ENCODE results near the gene RASSF7.
A peak's percentile ranks its signal among the peaks of the same experiment; 100 is the strongest.

Gene RASSF7

GRCh38 chr11:538431-539051, 22.2 kb upstream of the RASSF7 start:
- Histone ChIP-seq H3K36me3 (peaks cover 6% of the 10 kb centered on the region), H3K4me3 (peak overlapping the region; percentile 97; the same call in 1 of the 2 replicates), H3K27me3 (no peaks in the 10 kb centered on the region), H3K9me3 (no peaks in the 10 kb centered on the region), H4K20me1 (peaks cover 22% of the 10 kb centered on the region), H3K4me1 (peaks cover 62% of the 10 kb centered on the region), H3K4me2 (peak overlapping the region; percentile 100), H3K9ac (peak overlapping the region; percentile 92), H3K27ac (peak overlapping the region; percentile 99)
- TF ChIP-seq Cebpa-rat (IDR thresholded peaks at IDR 0.05) = no peak

DNA sequence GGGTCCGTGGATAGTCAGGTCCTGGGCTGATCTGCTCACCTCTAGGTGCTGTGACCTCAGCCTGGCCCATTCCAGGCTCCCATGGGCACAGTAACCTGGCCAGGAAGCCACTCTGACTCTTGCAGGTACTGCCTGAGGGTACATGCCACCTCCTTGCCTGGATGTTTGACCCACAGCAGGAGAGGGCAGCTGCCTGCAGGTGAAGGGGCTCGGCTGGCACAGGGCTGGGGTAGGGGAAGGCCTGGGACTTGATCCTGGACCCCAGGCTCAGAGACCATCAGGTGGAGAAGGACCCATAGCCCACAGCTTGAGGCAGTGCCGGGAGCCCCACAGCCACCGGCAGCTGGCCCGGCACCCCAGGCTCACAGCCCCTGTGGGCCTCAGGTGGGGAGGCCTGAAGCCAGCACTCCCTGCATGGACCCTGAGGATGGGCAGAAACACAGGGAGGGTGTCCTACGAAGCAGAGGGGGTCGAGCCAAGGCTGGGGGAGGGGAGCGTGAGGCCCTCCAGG, 20.7 kb upstream of the RASSF7 start:
- H3K36me3 ChIP-seq = no peaks in the 10 kb centered on the region
- no peak for TF ChIP-seq Cebpa-rat (IDR thresholded peaks at IDR 0.05)
- H3K4me1 ChIP-seq = peaks cover 51% of the 10 kb centered on the region
- no peak overlapping the region for H3K9ac ChIP-seq
- no peak overlapping the region for H3K4me2 ChIP-seq
- H3K27me3 ChIP-seq = no peaks in the 10 kb centered on the region
- H3K4me3 ChIP-seq = no peak overlapping the region
- H3K9me3 ChIP-seq = no peaks in the 10 kb centered on the region
- H3K27ac ChIP-seq = 0 out of 2 replicates have a peak overlapping the region, but pooled peaks have one; percentile 46
- peaks cover 7% of the 10 kb centered on the region; the same call in 1 of the 2 replicates for H4K20me1 ChIP-seq

GRCh38 chr11:540583-541432, 20.0 kb upstream of the RASSF7 start:
- peak overlapping the region; percentile 46 for H3K4me2 ChIP-seq
- TF ChIP-seq Cebpa-rat (IDR thresholded peaks at IDR 0.05) = no peak

DNA sequence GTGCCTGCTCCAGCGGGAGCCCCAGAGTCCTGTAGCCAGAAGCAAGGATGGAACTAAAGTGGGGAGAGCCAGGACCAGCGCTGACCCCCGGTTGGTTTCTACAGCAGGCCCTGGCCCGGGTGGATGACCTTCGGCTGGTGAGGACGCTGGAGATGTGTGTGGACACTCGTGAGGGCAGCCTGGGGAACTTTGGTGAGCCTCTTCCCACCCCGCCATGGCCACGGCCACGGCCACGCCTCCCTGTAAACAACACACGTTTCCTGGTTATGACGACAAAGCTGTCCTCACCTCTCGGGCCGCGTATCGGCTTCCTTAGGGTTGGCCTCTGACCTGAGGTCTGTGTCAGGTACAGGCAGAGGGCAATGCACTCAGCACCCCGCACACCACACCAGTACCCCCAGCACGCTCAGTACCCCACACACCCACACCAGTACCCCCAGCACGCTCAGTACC, 19.3 kb upstream of the RASSF7 start:
- H3K36me3 ChIP-seq = no peaks in the 10 kb centered on the region

More at GRCh38 chr11:540583-541432, 20.0 kb upstream of the RASSF7 start:
- Histone ChIP-seq H3K4me3 (no peak overlapping the region), H4K20me1 (peaks cover 7% of the 10 kb centered on the region; the same call in 1 of the 2 replicates), H3K9ac (peak overlapping the region; percentile 58), H3K4me1 (peaks cover 51% of the 10 kb centered on the region), H3K27ac (peak overlapping the region; percentile 31), H3K9me3 (no peaks in the 10 kb centered on the region), H3K27me3 (no peaks in the 10 kb centered on the region), H3K36me3 (no peaks in the 10 kb centered on the region)

DNA sequence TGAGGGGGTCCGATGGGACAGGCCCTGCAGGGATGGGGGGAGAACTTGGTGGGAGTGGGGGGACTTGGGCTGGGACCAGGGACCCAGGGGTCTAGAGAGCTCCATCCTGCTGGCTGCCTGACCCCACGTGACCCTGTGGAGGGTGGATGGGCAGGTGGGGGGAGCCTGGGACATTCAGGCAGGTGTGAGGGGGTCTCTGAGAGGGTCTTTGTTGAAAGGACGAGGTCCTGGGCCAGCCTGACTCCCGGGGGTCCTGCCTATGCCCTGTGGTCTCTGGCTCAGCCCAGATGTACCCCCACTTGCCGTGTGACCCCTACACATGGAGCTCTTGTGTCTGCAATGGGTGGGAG, 16.0 kb upstream of the RASSF7 start:
- H3K4me3 ChIP-seq = no peak overlapping the region
- peaks cover 24% of the 10 kb centered on the region for H3K4me1 ChIP-seq
- no peak overlapping the region for H3K4me2 ChIP-seq
- H3K27ac ChIP-seq = no peak overlapping the region
- no peaks in the 10 kb centered on the region for H4K20me1 ChIP-seq
- H3K36me3 ChIP-seq = no peaks in the 10 kb centered on the region
- H3K27me3 ChIP-seq = no peaks in the 10 kb centered on the region
- H3K9ac ChIP-seq = no peak overlapping the region
- no peak for TF ChIP-seq Cebpa-rat (IDR thresholded peaks at IDR 0.05)
- H3K9me3 ChIP-seq = no peaks in the 10 kb centered on the region

More for the DNA sequence above, 19.3 kb upstream of the RASSF7 start:
- no peaks in the 10 kb centered on the region for H3K27me3 ChIP-seq
- 0 out of 2 replicates have a peak overlapping the region, but pooled peaks have one; percentile 31 for H3K27ac ChIP-seq
- H3K4me1 ChIP-seq = peaks cover 45% of the 10 kb centered on the region
- peak overlapping the region; percentile 46; the same call in 1 of the 2 replicates for H3K4me2 ChIP-seq
- H4K20me1 ChIP-seq = peaks cover 7% of the 10 kb centered on the region; the same call in 1 of the 2 replicates
- no peaks in the 10 kb centered on the region for H3K9me3 ChIP-seq
- H3K4me3 ChIP-seq = no peak overlapping the region
- TF ChIP-seq Cebpa-rat (IDR thresholded peaks at IDR 0.05) = no peak
- no peak overlapping the region for H3K9ac ChIP-seq

GRCh38 chr11:545171-545570, 15.6 kb upstream of the RASSF7 start:
- Histone ChIP-seq H3K4me2 (no peak overlapping the region), H3K27ac (no peak overlapping the region), H3K9ac (no peak overlapping the region), H3K9me3 (no peaks in the 10 kb centered on the region), H3K4me3 (no peak overlapping the region), H3K4me1 (peaks cover 20% of the 10 kb centered on the region), H3K36me3 (no peaks in the 10 kb centered on the region; the same call in 1 of the 2 replicates), H3K27me3 (no peaks in the 10 kb centered on the region), H4K20me1 (no peaks in the 10 kb centered on the region)
- no peak for TF ChIP-seq Cebpa-rat (IDR thresholded peaks at IDR 0.05)

DNA sequence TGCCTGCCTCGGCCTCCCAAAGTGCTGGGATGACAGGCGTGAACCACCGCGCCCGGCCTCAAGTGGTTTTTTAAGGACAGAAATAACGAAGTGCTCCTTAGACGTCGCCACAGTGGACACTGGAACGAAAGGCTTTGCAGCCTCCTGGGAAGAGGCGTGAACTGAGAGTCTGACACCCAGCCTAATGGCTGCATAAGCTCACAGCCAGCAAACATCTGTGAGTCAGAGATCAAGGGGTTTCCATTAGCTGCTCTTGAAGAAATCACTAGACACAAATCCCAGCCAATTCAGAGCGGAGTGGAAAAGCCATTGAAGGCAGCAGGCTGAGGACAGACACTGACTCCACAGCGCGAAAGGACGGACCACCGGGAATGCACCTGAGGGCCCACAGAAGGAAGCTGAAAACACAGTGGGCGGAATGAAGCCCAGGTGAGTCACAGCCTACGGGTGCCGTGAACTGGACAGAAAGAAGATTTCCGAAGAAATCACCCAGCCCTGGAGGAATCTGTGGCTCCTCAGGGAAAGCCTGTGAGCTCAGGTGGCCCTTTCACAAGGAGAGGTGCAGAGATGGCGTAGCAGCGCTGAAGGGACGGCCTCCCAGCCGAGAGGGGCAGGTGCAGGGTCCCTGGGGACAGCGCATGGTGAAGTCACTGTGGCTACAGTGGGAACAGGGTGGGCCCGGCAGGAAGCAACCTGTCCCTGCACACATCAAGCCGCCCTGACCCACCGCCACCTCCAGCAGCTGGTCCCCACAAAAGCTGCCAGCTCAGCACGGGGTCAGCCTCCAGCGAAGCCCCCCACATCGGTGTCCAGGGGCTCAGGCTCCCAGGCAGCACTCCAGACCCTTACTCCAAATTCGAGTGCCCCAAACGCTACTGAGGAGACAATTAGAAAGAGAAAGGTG, 11.8 kb upstream of the RASSF7 start:
- no peak overlapping the region for H3K27ac ChIP-seq
- no peak overlapping the region for H3K4me3 ChIP-seq
- no peaks in the 10 kb centered on the region for H3K9me3 ChIP-seq
- H3K36me3 ChIP-seq = no peaks in the 10 kb centered on the region; the same call in 1 of the 2 replicates
- no peak overlapping the region for H3K9ac ChIP-seq
- no peak overlapping the region for H3K4me2 ChIP-seq
- H3K4me1 ChIP-seq = peaks cover 20% of the 10 kb centered on the region
- no peak for TF ChIP-seq Cebpa-rat (IDR thresholded peaks at IDR 0.05)
- no peaks in the 10 kb centered on the region for H3K27me3 ChIP-seq
- no peaks in the 10 kb centered on the region; the same call in 1 of the 2 replicates for H4K20me1 ChIP-seq

DNA sequence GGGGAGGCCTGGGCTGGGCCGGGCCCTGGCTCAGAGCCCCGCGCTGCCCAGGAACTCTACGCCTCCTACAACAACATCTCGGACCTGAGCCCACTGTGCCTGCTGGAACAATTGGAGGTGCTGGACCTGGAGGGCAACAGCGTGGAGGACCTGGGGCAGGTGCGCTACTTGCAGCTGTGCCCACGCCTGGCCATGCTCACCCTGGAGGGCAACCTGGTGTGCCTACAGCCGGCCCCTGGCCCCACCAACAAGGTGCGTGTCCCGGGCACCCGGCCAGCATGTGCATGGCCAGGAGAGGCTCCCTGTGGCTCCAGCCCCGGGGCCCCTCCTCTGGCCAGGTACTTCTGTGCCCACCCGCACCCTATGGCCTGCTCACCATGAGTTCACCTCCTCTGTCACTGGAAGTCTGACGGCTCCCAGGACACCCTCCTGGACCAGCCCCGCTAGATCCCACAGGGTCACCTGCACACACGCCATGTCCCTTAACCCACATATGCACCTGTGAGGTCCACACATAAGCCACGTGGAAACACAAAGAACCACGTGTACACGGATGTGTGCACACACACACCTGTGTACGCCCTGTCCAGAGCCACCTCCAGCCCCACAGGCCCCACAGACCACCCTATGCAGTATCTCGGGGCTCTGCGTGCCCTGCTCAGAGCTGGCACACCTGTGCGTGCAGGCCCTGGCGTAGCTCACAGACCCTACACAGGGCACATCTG, 10.6 kb upstream of the RASSF7 start:
- Histone ChIP-seq H3K9me3 (no peaks in the 10 kb centered on the region), H3K36me3 (no peaks in the 10 kb centered on the region; the same call in 1 of the 2 replicates), H3K4me1 (peaks cover 29% of the 10 kb centered on the region), H3K9ac (no peak overlapping the region), H3K4me3 (no peak overlapping the region), H3K27me3 (peaks cover under 1% of the 10 kb centered on the region; the same call in 1 of the 2 replicates), H4K20me1 (no peaks in the 10 kb centered on the region; the same call in 1 of the 2 replicates), H3K4me2 (no peak overlapping the region), H3K27ac (no peak overlapping the region)
- TF ChIP-seq Cebpa-rat (IDR thresholded peaks at IDR 0.05) = no peak
